ENCODE data around the gene CUL5.

CUL5 gene

DNA sequence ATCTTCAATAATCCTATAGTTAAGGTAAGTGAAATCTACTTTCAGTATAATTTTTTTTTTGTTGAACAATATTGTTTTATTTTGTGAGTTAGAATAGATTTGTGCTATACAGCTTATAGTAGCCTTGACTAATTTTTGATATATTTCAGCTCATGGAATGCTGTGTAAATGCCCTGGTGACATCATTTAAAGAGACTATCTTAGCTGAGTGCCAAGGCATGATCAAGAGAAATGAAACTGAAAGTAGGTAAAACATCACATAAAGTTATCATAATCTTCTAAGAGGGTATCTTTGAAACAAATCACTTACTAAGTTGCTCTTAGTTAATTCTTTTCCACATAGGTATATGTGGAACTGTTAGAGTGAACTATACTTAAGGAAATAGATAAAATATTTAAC, 61.2 kb downstream of the CUL5 start:
- peaks cover 36% of the 10 kb centered on the region for H3K36me3 ChIP-seq (ENCODE audit: insufficient read depth, low read length)
- peak overlapping the region; percentile 8 for H3K9ac ChIP-seq (ENCODE audit: insufficient read length)
- no peaks in the 10 kb centered on the region for H3K9me3 ChIP-seq (ENCODE audit: low read depth, low read length)
- no peak for TF ChIP-seq FOXP2 (optimal IDR thresholded peaks at IDR 0.05; ENCODE audit: control extremely low read depth, extremely low read length, insufficient read depth)
- TF ChIP-seq EZH2 (IDR thresholded peaks at IDR 0.05), result no peak
- no peak for TF ChIP-seq POLR2AphosphoS5 (IDR thresholded peaks at IDR 0.05; ENCODE audit: borderline replicate concordance, low read depth, low read length)
- no peak for DNase-seq (ENCODE audit: low read depth, low spot score)
- peak overlapping the region; percentile 22 for H3K27ac ChIP-seq
- no peak overlapping the region for H3K4me3 ChIP-seq

DNA sequence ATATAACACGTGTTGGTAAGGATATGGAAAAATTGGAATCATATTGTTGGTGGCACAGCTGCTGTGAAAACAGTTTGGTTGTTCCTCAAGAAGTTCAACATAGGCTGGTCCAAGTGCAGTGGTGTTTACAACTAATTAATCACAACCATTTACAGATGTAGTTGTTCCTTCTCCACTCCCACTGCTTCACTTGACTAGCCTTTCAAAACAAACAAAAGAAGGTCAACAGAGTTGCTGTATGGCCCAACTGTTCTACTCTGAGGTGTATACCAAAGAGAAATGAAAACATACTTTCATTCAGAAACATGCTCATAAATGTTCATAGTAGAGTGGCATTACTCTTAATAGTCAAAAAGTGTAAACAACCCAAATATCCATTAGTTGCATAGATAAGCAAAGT, 76.1 kb downstream of the CUL5 start:
- H3K9ac ChIP-seq (ENCODE audit: insufficient read length), result no peak overlapping the region
- peaks cover 46% of the 10 kb centered on the region for H3K36me3 ChIP-seq (ENCODE audit: insufficient read depth, low read length)
- no peak overlapping the region for H3K27ac ChIP-seq
- no peaks in the 10 kb centered on the region for H3K9me3 ChIP-seq (ENCODE audit: low read depth, low read length)
- TF ChIP-seq POLR2AphosphoS5 (IDR thresholded peaks at IDR 0.05; ENCODE audit: borderline replicate concordance, low read depth, low read length) (no peak), FOXP2 (optimal IDR thresholded peaks at IDR 0.05; ENCODE audit: control extremely low read depth, extremely low read length, insufficient read depth) (no peak), EZH2 (IDR thresholded peaks at IDR 0.05) (no peak)
- no peak overlapping the region for H3K4me3 ChIP-seq
- no peak for DNase-seq (ENCODE audit: low read depth, low spot score)

GRCh38 chr11:108085672-108086071, 77.0 kb downstream of the CUL5 start:
- Histone ChIP-seq H3K4me3 (no peak overlapping the region), H3K27ac (no peak overlapping the region), H3K9me3 (ENCODE audit: low read depth, low read length) (no peaks in the 10 kb centered on the region), H3K36me3 (ENCODE audit: insufficient read depth, low read length) (peaks cover 38% of the 10 kb centered on the region), H3K9ac (ENCODE audit: insufficient read length) (no peak overlapping the region)
- no peak for TF ChIP-seq POLR2AphosphoS5 (IDR thresholded peaks at IDR 0.05; ENCODE audit: borderline replicate concordance, low read depth, low read length)
- DNase-seq (ENCODE audit: low read depth, low spot score), result no peak

- TF ChIP-seq FOXP2 (optimal IDR thresholded peaks at IDR 0.05; ENCODE audit: control extremely low read depth, extremely low read length, insufficient read depth) (no peak), EZH2 (IDR thresholded peaks at IDR 0.05) (no peak)
- DNase-seq (ENCODE audit: low read depth, low spot score), result no peak
- no peak overlapping the region for H3K4me3 ChIP-seq
- H3K9ac ChIP-seq (ENCODE audit: insufficient read length), result no peak overlapping the region
- H3K36me3 ChIP-seq (ENCODE audit: insufficient read depth, low read length), result peaks cover 55% of the 10 kb centered on the region
- H3K27ac ChIP-seq, result no peak overlapping the region
- H3K9me3 ChIP-seq (ENCODE audit: low read depth, low read length), result no peaks in the 10 kb centered on the region
Measured at GRCh38 chr11:108092134-108092533, 83.4 kb downstream of the CUL5 start.

DNA sequence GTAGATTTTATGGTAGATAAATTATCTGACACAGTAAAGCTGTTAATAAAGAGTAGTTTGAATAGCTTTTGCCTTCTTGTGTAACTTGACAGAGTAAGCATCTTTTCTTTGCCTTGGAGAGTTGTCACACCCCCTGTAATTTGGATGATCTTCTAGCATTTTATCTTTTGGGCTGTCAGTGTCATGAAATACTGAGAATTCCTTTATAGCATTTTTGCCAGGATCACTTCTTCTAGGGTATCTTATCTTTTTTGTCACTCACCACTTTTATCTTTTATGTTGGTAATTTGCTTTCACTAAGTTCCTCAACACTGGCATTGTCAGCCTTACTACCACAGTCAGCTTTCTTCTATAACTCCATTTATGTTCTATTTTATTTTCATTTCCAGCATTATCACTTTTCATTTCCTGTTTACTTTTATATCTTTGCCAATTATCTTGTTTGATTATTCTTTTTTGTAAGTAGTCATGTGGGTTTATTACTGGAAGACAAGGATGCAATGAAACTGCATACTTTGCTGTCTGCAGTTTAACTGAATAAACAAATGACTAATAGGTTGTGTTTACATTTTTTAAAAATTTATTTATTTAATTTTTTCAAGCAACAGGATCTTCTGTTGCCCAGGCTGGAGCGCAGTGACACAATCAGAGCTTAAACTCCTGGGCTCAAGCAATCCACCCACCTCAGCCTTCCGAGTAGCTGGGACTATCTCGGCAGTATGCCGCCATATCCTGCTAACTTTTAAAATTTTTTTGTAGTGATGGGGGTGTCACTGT, 84.6 kb downstream of the CUL5 start:
- H3K9ac ChIP-seq (ENCODE audit: insufficient read length), result no peak overlapping the region
- TF ChIP-seq POLR2AphosphoS5 (IDR thresholded peaks at IDR 0.05; ENCODE audit: borderline replicate concordance, low read depth, low read length), result no peak
- TF ChIP-seq EZH2 (IDR thresholded peaks at IDR 0.05), result no peak
- no peak for TF ChIP-seq FOXP2 (optimal IDR thresholded peaks at IDR 0.05; ENCODE audit: control extremely low read depth, extremely low read length, insufficient read depth)
- no peaks in the 10 kb centered on the region for H3K9me3 ChIP-seq (ENCODE audit: low read depth, low read length)
- H3K4me3 ChIP-seq, result no peak overlapping the region
- peaks cover 65% of the 10 kb centered on the region for H3K36me3 ChIP-seq (ENCODE audit: insufficient read depth, low read length)
- DNase-seq (ENCODE audit: low read depth, low spot score), result no peak
- no peak overlapping the region for H3K27ac ChIP-seq

DNA sequence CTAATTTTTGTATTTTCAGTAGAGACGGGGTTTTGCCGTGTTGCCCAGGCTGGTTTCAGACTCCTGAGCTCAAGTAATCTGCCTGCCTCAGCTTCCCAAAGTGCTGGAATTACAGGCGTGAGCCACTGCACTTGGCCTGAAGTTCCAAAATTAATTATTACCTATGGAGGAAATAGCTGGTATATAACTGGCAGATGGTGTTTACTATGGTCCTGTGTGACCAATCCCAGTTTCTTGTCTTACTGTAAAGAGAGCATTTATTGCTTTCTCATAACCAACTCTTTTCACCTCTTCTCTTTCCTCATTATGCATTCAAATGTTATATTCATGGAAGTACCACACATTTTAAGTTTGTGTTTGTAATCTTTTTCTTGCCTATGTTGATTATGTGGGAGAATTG, 88.5 kb downstream of the CUL5 start:
- peaks cover 61% of the 10 kb centered on the region for H3K36me3 ChIP-seq (ENCODE audit: insufficient read depth, low read length)
- TF ChIP-seq POLR2AphosphoS5 (IDR thresholded peaks at IDR 0.05; ENCODE audit: borderline replicate concordance, low read depth, low read length) (no peak), EZH2 (IDR thresholded peaks at IDR 0.05) (no peak), FOXP2 (optimal IDR thresholded peaks at IDR 0.05; ENCODE audit: control extremely low read depth, extremely low read length, insufficient read depth) (no peak)
- no peak for DNase-seq (ENCODE audit: low read depth, low spot score)
- H3K9me3 ChIP-seq (ENCODE audit: low read depth, low read length), result no peaks in the 10 kb centered on the region
- H3K9ac ChIP-seq (ENCODE audit: insufficient read length), result no peak overlapping the region
- no peak overlapping the region for H3K4me3 ChIP-seq
- no peak overlapping the region for H3K27ac ChIP-seq

- Histone ChIP-seq H3K36me3 (ENCODE audit: insufficient read depth, low read length) (peaks cover 45% of the 10 kb centered on the region), H3K27ac (no peak overlapping the region), H3K9me3 (ENCODE audit: low read depth, low read length) (no peaks in the 10 kb centered on the region), H3K4me3 (no peak overlapping the region), H3K9ac (ENCODE audit: insufficient read length) (no peak overlapping the region)
- TF ChIP-seq EZH2 (IDR thresholded peaks at IDR 0.05) (no peak), POLR2AphosphoS5 (IDR thresholded peaks at IDR 0.05; ENCODE audit: borderline replicate concordance, low read depth, low read length) (no peak), FOXP2 (optimal IDR thresholded peaks at IDR 0.05; ENCODE audit: control extremely low read depth, extremely low read length, insufficient read depth) (no peak)
- DNase-seq (ENCODE audit: low read depth, low spot score), result no peak
Measured at GRCh38 chr11:108101090-108101775, 92.5 kb downstream of the CUL5 start.

GRCh38 chr11:108111126-108111525, 102.4 kb downstream of the CUL5 start:
- TF ChIP-seq EZH2 (IDR thresholded peaks at IDR 0.05) (no peak), FOXP2 (optimal IDR thresholded peaks at IDR 0.05; ENCODE audit: control extremely low read depth, extremely low read length, insufficient read depth) (no peak), POLR2AphosphoS5 (IDR thresholded peaks at IDR 0.05; ENCODE audit: borderline replicate concordance, low read depth, low read length) (no peak)
- Histone ChIP-seq H3K36me3 (ENCODE audit: insufficient read depth, low read length) (0 out of 2 replicates have a peak, but pooled peaks cover 3% of the 10 kb centered on the region), H3K4me3 (no peak overlapping the region), H3K9me3 (ENCODE audit: low read depth, low read length) (no peaks in the 10 kb centered on the region), H3K9ac (ENCODE audit: insufficient read length) (no peak overlapping the region), H3K27ac (no peak overlapping the region)
- no peak for DNase-seq (ENCODE audit: low read depth, low spot score)

Measured in SK-N-MC (cell line).